PC-3 (cell line): Measurements from ENCODE around the gene SLC41A3.

Experiments used
- EZH2 ChIP-seq: fragments of 300-600 bp; sonication (generic); IDR thresholded peaks from one replicate; pipeline ENCODE4 v1.6.1; 2017; ENCODE audit warnings: antibody characterized with exemption, mild to moderate bottlenecking, low read length; ENCODE audit not compliant: unreplicated experiment
- EZH2phosphoT487 ChIP-seq: fragments of 300-600 bp; sonication (generic); IDR thresholded peaks from 2 replicates; pipeline ENCODE4 v1.6.1; 2018; ENCODE audit warnings: mild to moderate bottlenecking, antibody characterized with exemption, low read length, borderline replicate concordance
- TF ChIP-seq, protein P1 (sequence below): fragments of 300-600 bp; sonication (generic); conservative IDR thresholded peaks from 2 replicates; pipeline ENCODE4 v1.5.1; 2017; ENCODE audit warnings: antibody characterized with exemption, low read depth, mild to moderate bottlenecking, low read length

DNA sequence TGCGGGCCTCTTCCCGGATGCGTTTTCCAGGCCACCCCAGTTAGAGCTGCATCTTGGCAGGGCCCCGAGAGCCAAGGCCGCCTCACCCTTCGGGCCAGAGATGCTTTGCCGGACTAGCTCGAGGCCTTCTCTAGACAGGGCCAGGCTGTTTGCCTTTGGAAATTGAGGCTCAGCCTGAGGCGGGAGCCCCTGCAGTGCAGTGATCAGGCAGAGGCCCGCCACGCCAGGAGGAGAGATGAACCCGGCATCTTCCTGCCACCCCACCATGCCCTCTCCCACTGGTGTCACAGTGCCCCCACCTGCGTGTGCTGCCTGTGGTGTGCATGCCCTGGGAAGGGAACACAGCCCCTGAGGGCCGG lies 123.9 kb downstream of the SLC41A3 start:
- TF ChIP-seq, protein P1, sequence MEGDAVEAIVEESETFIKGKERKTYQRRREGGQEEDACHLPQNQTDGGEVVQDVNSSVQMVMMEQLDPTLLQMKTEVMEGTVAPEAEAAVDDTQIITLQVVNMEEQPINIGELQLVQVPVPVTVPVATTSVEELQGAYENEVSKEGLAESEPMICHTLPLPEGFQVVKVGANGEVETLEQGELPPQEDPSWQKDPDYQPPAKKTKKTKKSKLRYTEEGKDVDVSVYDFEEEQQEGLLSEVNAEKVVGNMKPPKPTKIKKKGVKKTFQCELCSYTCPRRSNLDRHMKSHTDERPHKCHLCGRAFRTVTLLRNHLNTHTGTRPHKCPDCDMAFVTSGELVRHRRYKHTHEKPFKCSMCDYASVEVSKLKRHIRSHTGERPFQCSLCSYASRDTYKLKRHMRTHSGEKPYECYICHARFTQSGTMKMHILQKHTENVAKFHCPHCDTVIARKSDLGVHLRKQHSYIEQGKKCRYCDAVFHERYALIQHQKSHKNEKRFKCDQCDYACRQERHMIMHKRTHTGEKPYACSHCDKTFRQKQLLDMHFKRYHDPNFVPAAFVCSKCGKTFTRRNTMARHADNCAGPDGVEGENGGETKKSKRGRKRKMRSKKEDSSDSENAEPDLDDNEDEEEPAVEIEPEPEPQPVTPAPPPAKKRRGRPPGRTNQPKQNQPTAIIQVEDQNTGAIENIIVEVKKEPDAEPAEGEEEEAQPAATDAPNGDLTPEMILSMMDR = no peak
- TF ChIP-seq EZH2 = no peak
- TF ChIP-seq EZH2phosphoT487 = no peak
